GM10266 (cell line): Measurements from ENCODE around the gene RRAGC.

Source experiments
- DNase-seq: peaks from one replicate; pipeline ENCODE4 v3.0.0; 2012; ENCODE audit errors: extremely low spot score
- CTCF ChIP-seq: IDR thresholded peaks from 2 replicates; pipeline ENCODE4 v1.5.1; 2012; ENCODE audit warnings: mild to moderate bottlenecking, low read depth; ENCODE audit not compliant: control insufficient read depth, insufficient read depth; ENCODE audit errors: missing control alignments

Gene RRAGC

GRCh38 chr1:38834937-38835827, 24.4 kb downstream of the RRAGC start:
- DNase-seq: peak; percentile 67
- peak; percentile 85 for TF ChIP-seq CTCF

DNA sequence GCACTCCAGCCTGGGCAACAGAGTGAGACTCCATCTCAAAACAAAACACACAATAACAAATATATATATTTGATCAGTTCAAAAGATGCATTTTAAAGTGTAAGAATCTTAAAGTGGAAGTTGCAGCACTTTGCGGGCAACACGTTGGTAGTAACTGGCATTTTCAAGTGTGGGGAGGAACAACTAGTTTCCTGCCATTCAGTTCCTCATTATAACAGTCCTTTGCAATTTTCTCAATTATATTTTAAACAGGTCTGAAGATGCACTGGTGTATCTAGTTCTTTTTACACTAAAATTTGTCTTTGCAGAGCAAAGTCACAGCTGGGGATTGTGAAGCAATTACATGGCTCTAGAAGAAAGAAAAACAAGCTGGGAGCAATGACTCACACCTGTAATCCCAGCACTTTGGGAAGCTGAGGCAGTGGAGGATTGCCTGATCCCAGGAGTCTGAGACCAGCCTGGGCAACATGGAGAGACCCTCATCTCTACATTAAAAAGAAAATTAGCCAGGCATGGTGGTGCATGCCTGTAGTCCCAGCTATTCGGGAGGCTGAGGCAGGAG, 25.3 kb downstream of the RRAGC start:
- TF ChIP-seq CTCF: no peak
- DNase-seq: no peak

- no peak for DNase-seq
- TF ChIP-seq CTCF: no peak
Observed at GRCh38 chr1:38833146-38833545, 26.4 kb downstream of the RRAGC start.

DNA sequence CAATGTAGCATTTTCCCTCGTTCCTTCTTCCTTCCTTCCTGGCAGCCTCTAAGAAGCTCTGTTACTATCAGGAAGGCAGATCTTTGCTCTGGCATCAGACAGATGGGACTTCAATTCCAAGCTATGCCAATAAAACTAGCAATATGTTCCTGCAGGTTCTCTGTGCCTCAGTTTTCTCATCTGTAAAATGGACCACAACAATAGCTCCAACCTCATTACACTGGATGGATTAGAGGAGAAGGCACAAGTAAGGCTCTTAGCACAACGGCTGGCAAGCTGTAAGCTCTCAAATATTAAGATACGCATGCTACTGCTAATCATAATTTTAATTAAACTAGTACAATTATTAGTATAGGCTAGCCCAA, 27.2 kb downstream of the RRAGC start:
- no peak for DNase-seq
- TF ChIP-seq CTCF: no peak

GRCh38 chr1:38831731-38832369, 27.7 kb downstream of the RRAGC start:
- no peak for TF ChIP-seq CTCF
- DNase-seq: no peak

GRCh38 chr1:38829368-38829767, 30.2 kb downstream of the RRAGC start:
- DNase-seq: no peak
- no peak for TF ChIP-seq CTCF

- DNase-seq: no peak
- no peak for TF ChIP-seq CTCF
Observed at GRCh38 chr1:38827318-38827717, 32.3 kb downstream of the RRAGC start.
